ENCODE results near the gene NET1. TPM values are rescaled to one million over a fixed set of nuclear protein-coding genes. Genes with fewer than 3 reads are reported as not detected.

The NET1 gene
- total RNA-seq, 1 donor = 51.0 TPM

DNA sequence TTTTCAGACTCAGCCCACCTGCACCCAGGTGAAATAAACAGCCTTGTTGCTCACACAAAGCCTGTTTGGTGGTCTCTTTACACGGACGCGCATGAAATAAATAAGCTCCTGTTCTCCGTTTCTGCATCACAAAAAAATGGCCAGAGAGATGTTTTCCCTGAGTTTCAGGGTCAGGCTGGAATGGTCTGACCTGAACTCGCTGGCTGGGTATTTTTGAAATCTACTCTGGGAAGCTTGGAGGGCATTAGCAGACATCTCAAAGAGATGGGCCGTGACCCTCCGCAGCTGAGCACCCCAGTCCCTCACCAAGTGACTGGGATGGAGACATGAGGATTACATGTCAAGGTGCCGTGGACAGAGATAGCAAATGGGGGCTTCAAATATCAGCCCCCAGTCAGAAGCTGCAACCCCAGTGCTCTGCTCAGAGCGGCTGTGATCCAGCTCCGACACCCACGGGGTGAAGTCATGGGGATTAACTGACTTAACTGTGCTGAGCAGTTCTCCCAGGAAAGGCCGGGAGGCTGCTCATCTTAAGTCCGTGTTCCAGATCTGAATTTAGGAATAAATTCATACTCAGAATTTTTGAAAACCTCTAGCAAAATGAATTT lies 64.7 kb downstream of the NET1 start:
- Histone ChIP-seq H3K36me3 (ENCODE audit: insufficient read depth, low read length) (no peaks in the 10 kb centered on the region), H3K4me2 (ENCODE audit: insufficient read depth, low read length) (no peak overlapping the region), H3K4me3 (ENCODE audit: insufficient read depth, low read length) (no peak overlapping the region), H4K20me1 (ENCODE audit: insufficient read depth, low read length) (no peaks in the 10 kb centered on the region), H3K27me3 (ENCODE audit: insufficient read depth, low read length) (no peaks in the 10 kb centered on the region), H2AFZ (ENCODE audit: low read length) (no peak overlapping the region), H3K4me1 (ENCODE audit: insufficient read depth, low read length) (no peaks in the 10 kb centered on the region), H3K9me3 (ENCODE audit: low read depth, low read length) (no peaks in the 10 kb centered on the region), H3K79me2 (ENCODE audit: insufficient read depth, low read length) (no peaks in the 10 kb centered on the region), H3K27ac (ENCODE audit: low read depth, low read length) (no peak overlapping the region)
- DNase-seq (ENCODE audit: insufficient read length, low spot score, missing footprints) = peak; percentile 51
- TF ChIP-seq, protein P1, sequence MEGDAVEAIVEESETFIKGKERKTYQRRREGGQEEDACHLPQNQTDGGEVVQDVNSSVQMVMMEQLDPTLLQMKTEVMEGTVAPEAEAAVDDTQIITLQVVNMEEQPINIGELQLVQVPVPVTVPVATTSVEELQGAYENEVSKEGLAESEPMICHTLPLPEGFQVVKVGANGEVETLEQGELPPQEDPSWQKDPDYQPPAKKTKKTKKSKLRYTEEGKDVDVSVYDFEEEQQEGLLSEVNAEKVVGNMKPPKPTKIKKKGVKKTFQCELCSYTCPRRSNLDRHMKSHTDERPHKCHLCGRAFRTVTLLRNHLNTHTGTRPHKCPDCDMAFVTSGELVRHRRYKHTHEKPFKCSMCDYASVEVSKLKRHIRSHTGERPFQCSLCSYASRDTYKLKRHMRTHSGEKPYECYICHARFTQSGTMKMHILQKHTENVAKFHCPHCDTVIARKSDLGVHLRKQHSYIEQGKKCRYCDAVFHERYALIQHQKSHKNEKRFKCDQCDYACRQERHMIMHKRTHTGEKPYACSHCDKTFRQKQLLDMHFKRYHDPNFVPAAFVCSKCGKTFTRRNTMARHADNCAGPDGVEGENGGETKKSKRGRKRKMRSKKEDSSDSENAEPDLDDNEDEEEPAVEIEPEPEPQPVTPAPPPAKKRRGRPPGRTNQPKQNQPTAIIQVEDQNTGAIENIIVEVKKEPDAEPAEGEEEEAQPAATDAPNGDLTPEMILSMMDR (IDR thresholded peaks at IDR 0.05; ENCODE audit: extremely low read depth, low read depth, low read length) = no peak

DNA sequence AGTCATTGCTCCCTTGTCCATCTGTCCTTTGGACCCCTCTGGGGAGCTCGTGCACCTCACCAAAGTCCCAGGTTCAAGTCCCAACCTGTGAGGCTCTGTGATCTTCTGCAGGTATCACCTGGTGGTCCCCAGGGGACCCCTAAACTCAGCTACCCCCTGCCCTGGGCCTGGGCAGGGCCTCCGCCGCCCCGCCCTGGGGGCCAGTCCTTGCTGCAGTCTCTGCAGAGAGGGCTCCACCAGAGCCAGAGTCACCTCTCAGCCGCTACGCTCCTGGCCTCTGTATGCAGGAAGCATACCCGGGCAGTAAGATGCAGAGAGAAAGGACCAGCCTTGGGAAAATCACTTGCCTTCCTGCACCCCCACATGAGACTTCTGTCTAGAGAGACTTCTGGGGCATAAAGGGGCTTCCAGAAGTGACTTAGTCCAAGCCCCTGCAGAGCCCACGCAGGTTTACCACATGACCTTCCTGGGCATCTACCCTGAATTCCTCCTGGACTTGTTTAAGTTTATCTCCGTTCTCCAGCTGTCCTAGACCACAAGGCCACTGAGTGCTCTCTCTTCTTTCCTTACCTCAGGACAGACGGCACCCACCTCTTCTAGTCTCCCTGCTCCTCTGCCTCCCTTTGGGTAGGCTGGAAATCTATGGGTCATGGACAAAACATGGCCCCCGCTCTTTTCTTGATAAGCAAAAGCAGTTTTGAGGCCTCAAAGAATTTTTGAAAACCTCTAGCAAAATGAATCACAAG lies 65.8 kb downstream of the NET1 start:
- no peaks in the 10 kb centered on the region for H3K27me3 ChIP-seq (ENCODE audit: insufficient read depth, low read length)
- H3K27ac ChIP-seq (ENCODE audit: low read depth, low read length) = no peak overlapping the region
- no peaks in the 10 kb centered on the region for H4K20me1 ChIP-seq (ENCODE audit: insufficient read depth, low read length)
- H3K4me1 ChIP-seq (ENCODE audit: insufficient read depth, low read length) = no peaks in the 10 kb centered on the region
- no peaks in the 10 kb centered on the region for H3K9me3 ChIP-seq (ENCODE audit: low read depth, low read length)
- TF ChIP-seq, protein P1 (IDR thresholded peaks at IDR 0.05; ENCODE audit: extremely low read depth, low read depth, low read length) = no peak
- DNase-seq (ENCODE audit: insufficient read length, low spot score, missing footprints) = peak; percentile 43
- no peak overlapping the region for H3K4me3 ChIP-seq (ENCODE audit: insufficient read depth, low read length)
- no peak overlapping the region for H2AFZ ChIP-seq (ENCODE audit: low read length)
- no peaks in the 10 kb centered on the region for H3K36me3 ChIP-seq (ENCODE audit: insufficient read depth, low read length)
- H3K4me2 ChIP-seq (ENCODE audit: insufficient read depth, low read length) = no peak overlapping the region
- H3K79me2 ChIP-seq (ENCODE audit: insufficient read depth, low read length) = no peaks in the 10 kb centered on the region

DNA sequence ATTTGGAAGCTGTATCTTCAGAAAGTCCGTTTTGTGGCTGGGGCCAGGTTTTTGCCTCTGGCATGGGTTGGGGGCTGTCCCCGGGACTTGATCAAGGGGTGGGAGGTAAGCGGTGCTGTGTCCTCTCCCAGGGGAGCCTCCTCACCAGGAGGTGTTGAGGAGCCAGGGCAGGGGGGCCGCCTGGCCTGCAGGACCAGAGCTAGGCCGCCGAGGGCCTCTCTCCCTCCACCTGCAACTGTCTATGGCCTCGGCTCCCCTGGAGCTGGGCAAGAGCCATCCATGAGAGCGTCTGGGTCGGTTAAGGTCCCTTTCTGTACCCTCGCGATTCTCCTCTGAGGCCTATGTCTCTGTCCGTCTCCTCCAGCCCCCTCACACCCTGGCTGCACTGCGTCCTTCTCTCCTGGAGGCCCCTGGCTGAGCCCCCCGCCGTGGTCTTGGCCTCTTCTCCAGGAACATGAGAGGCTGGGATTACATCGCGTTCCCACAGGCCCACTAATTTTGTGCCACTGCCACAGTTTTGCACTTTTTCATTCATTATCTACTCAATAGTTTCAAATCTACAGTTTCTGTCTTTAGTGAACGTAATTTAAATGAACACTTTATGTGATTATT lies 66.4 kb downstream of the NET1 start:
- no peaks in the 10 kb centered on the region for H3K9me3 ChIP-seq (ENCODE audit: low read depth, low read length)
- H3K27ac ChIP-seq (ENCODE audit: low read depth, low read length) = no peak overlapping the region
- H3K27me3 ChIP-seq (ENCODE audit: insufficient read depth, low read length) = no peaks in the 10 kb centered on the region
- no peak overlapping the region for H2AFZ ChIP-seq (ENCODE audit: low read length)
- TF ChIP-seq, protein P1 (IDR thresholded peaks at IDR 0.05; ENCODE audit: extremely low read depth, low read depth, low read length) = no peak
- no peak overlapping the region for H3K4me2 ChIP-seq (ENCODE audit: insufficient read depth, low read length)
- no peaks in the 10 kb centered on the region for H4K20me1 ChIP-seq (ENCODE audit: insufficient read depth, low read length)
- H3K4me1 ChIP-seq (ENCODE audit: insufficient read depth, low read length) = no peaks in the 10 kb centered on the region
- H3K4me3 ChIP-seq (ENCODE audit: insufficient read depth, low read length) = no peak overlapping the region
- DNase-seq (ENCODE audit: insufficient read length, low spot score, missing footprints) = peak; percentile 69
- no peaks in the 10 kb centered on the region for H3K36me3 ChIP-seq (ENCODE audit: insufficient read depth, low read length)
- H3K79me2 ChIP-seq (ENCODE audit: insufficient read depth, low read length) = no peaks in the 10 kb centered on the region

Measured in osteoblast (primary cell).